Gastrocnemius medialis (tissue), 4 donors: Measurements from ENCODE around the gene CABLES2.

Source experiments
- CTCF ChIP-seq, 5 experiments: fragments of 450-650 bp in 3 of 5; fragments of 200-600 bp in 2 of 5; sonication (generic) in 2 of 5; IDR thresholded peaks in 4 of 5; conservative IDR thresholded peaks in 1 of 5; 1 replicate in 4 of 5; 2 replicates in 1 of 5; pipeline ENCODE4 v1.5.1; 2016 to 2019; ENCODE audit warnings: antibody characterized with exemption in 5 of 5, mild to moderate bottlenecking in 3 of 5, moderate library complexity in 3 of 5
- POLR2A ChIP-seq, 2 donors: fragments of 450-650 bp; IDR thresholded peaks; one replicate each; pipeline ENCODE4 v1.6.1; 2017; ENCODE audit warnings: antibody characterized with exemption in 2 of 2, mild to moderate bottlenecking in 2 of 2, moderate library complexity in 2 of 2

DNA sequence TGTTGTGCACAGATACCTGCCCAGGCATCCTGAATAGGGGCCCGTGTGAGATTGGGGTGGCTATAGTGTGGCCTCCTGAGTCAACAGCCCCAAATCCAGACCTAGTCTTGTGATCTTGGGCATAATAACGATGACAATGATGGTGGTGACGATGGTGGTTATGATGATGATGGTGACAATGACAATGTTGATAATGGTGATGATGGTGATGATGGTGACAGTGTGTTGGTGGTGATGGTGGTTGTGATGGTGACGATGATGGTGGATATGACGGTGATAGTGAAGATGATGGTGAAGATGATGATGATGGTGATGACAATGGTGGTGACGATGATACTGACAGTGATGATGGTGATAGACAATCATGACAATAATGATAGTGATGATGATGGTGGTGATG, 25.2 kb downstream of the CABLES2 start:
- TF ChIP-seq POLR2A (IDR thresholded peaks at IDR 0.05): no peak
- no peak for TF ChIP-seq CTCF (IDR thresholded peaks at IDR 0.05 in 4 of 5, conservative IDR thresholded peaks at IDR 0.05 in 1 of 5)
